Measurements from ENCODE around the gene PARD3. TPM values are rescaled to one million over a fixed set of nuclear protein-coding genes. Genes with fewer than 3 reads are reported as not detected.

The PARD3 gene
- total and polyA plus RNA-seq, 2 donors (not counting 3 experiments of a cell fraction or from before 2014, with no cell fraction given): 7.3 to 24.1 TPM

DNA sequence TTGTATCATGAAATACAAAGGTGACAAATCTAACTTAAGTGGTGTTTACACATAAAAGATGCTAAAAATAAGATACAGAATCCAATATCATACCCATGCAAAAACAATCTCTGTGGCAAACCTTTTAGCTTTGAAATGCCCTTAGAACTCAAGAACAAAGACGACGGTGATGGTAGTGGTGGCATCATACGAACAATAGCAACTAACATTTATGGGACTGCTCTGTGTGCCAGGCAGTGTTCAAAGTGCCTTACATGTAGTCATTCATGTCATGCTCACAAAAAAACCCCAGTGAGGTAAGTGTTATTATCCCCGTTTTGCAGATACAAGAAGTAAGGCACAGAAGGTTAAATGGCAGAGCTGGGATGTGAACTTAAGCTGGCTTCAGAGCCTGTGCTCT lies 563.9 kb downstream of the PARD3 start:
- no peak for FAIRE-seq
- POLR2A ChIA-PET: no interaction called here
- Histone ChIP-seq H3K9me3 (replicated peaks; ENCODE audit: control insufficient read depth, insufficient read depth, low read length) (no peaks in the 10 kb centered on the region), H3K4me3 (replicated peaks in 1 of 3; ENCODE audit: insufficient read depth in 1 of 3, low read depth in 1 of 3, low read length in 3 of 3) (no peak overlapping the region), H3K4me1 (ENCODE audit: control insufficient read depth, extremely low read depth, insufficient read depth, low read length) (peaks cover 12% of the 10 kb centered on the region), H3K27me3 (ENCODE audit: control insufficient read depth in 2 of 2, insufficient read depth in 2 of 2, low read length in 2 of 2) (no peaks in the 10 kb centered on the region), H2AFZ (ENCODE audit: low read depth, low read length) (no peak overlapping the region), H3K9me1 (replicated peaks; ENCODE audit: control insufficient read depth, extremely low read depth, insufficient read depth, low read length) (no peaks in the 10 kb centered on the region), H3K79me2 (ENCODE audit: control insufficient read depth, insufficient read depth, low read length) (no peaks in the 10 kb centered on the region), H3K27ac (ENCODE audit: insufficient read depth, low read depth, low read length) (no peak overlapping the region), H4K20me1 (replicated peaks; ENCODE audit: control insufficient read depth, extremely low read depth, insufficient read depth, low read length) (no peaks in the 10 kb centered on the region), H3K4me2 (ENCODE audit: insufficient read depth, low read length) (no peak overlapping the region), H3K36me3 (ENCODE audit: control insufficient read depth in 2 of 2, extremely low read depth in 1 of 2, insufficient read depth in 2 of 2, low read length in 2 of 2) (no peaks in the 10 kb centered on the region), H3K9ac (replicated peaks; ENCODE audit: extremely low read depth, insufficient read depth, low read length) (no peak overlapping the region)
- TF ChIP-seq GATA2 (IDR thresholded peaks at IDR 0.05; ENCODE audit: insufficient read depth, insufficient read length, low read depth, low read length) (no peak), MYC (IDR thresholded peaks at IDR 0.05; ENCODE audit: low read depth, low read length) (no peak), POLR2A (IDR thresholded peaks at IDR 0.05; ENCODE audit: low read depth, low read length) (no peak), JUN (IDR thresholded peaks at IDR 0.05; ENCODE audit: borderline replicate concordance, insufficient read depth, insufficient read length, low read depth) (no peak), POLR2AphosphoS5 (IDR thresholded peaks at IDR 0.05; ENCODE audit: insufficient read depth, low read depth, low read length) (no peak), EZH2 (IDR thresholded peaks at IDR 0.05; ENCODE audit: borderline replicate concordance, low read depth, low read length, severe bottlenecking) (no peak), FOS (IDR thresholded peaks at IDR 0.05; ENCODE audit: borderline replicate concordance, insufficient read depth, low read length) (no peak)
- TF ChIP-seq, protein P1, sequence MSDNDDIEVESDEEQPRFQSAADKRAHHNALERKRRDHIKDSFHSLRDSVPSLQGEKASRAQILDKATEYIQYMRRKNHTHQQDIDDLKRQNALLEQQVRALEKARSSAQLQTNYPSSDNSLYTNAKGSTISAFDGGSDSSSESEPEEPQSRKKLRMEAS (IDR thresholded peaks at IDR 0.05; ENCODE audit: insufficient read depth, insufficient read length): no peak
- TF ChIP-seq, protein P2, sequence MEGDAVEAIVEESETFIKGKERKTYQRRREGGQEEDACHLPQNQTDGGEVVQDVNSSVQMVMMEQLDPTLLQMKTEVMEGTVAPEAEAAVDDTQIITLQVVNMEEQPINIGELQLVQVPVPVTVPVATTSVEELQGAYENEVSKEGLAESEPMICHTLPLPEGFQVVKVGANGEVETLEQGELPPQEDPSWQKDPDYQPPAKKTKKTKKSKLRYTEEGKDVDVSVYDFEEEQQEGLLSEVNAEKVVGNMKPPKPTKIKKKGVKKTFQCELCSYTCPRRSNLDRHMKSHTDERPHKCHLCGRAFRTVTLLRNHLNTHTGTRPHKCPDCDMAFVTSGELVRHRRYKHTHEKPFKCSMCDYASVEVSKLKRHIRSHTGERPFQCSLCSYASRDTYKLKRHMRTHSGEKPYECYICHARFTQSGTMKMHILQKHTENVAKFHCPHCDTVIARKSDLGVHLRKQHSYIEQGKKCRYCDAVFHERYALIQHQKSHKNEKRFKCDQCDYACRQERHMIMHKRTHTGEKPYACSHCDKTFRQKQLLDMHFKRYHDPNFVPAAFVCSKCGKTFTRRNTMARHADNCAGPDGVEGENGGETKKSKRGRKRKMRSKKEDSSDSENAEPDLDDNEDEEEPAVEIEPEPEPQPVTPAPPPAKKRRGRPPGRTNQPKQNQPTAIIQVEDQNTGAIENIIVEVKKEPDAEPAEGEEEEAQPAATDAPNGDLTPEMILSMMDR (IDR thresholded peaks at IDR 0.05; ENCODE audit: extremely low read depth in 1 of 2, insufficient read depth in 1 of 2, low read depth in 1 of 2, low read length in 2 of 2): no peak
- BruUV-seq (replicated peaks): no TSS peak
- intact Hi-C loops (cut with micrococcal nuclease) (loop anchor here (10.0 kb wide), 2 partner anchors 384 to 916 kb away; partner anchors contain the start of gene NRP1), dilution Hi-C loops (cut with MboI; ENCODE audit: extremely low pct_ligation_motif_present, low sequenced_read_pairs) (no loop called here)
- CTCF ChIA-PET: interaction anchor here (0.6 to 1.2 kb wide), 2 partner anchors 50 to 387 kb away, joined by 3 to 4 read pairs; no protein-coding TSS in a partner anchor
- DNase-seq (ENCODE audit: low read depth, low spot score): no peak
